ENCODE results near the gene MYO1H.

GRCh38 chr12:109443794-109444193 is 96.1 kb downstream of the MYO1H start:
- TF ChIP-seq CTCF (IDR thresholded peaks at IDR 0.05 in 8 of 11, conservative IDR thresholded peaks at IDR 0.05 in 3 of 11): no peak
- no peak for TF ChIP-seq POLR2A (IDR thresholded peaks at IDR 0.05)
- TF ChIP-seq POLR2AphosphoS5 (IDR thresholded peaks at IDR 0.05): no peak

Data from spleen (tissue), 7 donors.